Immature natural killer cell (primary cell): ENCODE measurements around the gene OR9A2. TPM values are rescaled to one million over a fixed set of nuclear protein-coding genes. Genes with fewer than 3 reads are reported as not detected.

Experiments
- DNase-seq, 3 donors: peaks; one replicate each; pipeline ENCODE4 v3.0.0; 2022; ENCODE audit warnings: mixed read lengths in 1 of 3
- H3K27ac Mint-ChIP-seq, 6 donors: one replicate each; pipeline ENCODE4 v1.8.0; 2020; ENCODE audit warnings: mixed read lengths in 6 of 6, mild to moderate bottlenecking in 5 of 6, inconsistent platforms in 4 of 6, moderate library complexity in 3 of 6
- H3K27me3 Mint-ChIP-seq, 3 donors: one replicate each; pipeline ENCODE4 v1.8.0; 2020 to 2021; ENCODE audit warnings: low read depth in 3 of 3, mild to moderate bottlenecking in 3 of 3, mixed read lengths in 3 of 3, moderate library complexity in 3 of 3, inconsistent platforms in 1 of 3
- H3K36me3 Mint-ChIP-seq, 3 donors: one replicate each; pipeline ENCODE4 v1.8.0; 2020; ENCODE audit warnings: mixed read lengths in 3 of 3, inconsistent platforms in 2 of 3, mild to moderate bottlenecking in 2 of 3
- H3K4me1 Mint-ChIP-seq, 2 donors: one replicate each; pipeline ENCODE4 v1.8.0; 2020; ENCODE audit warnings: inconsistent platforms in 2 of 2, mild to moderate bottlenecking in 2 of 2, mixed read lengths in 2 of 2, moderate library complexity in 1 of 2
- H3K4me3 Mint-ChIP-seq, 5 donors: one replicate each; pipeline ENCODE4 v1.8.0; 2020; ENCODE audit warnings: mild to moderate bottlenecking in 5 of 5, mixed read lengths in 5 of 5, inconsistent platforms in 3 of 5, moderate library complexity in 3 of 5
- H3K9me3 Mint-ChIP-seq, 6 donors: one replicate each; pipeline ENCODE4 v1.8.0; 2020; ENCODE audit warnings: mild to moderate bottlenecking in 6 of 6, mixed read lengths in 6 of 6, inconsistent platforms in 4 of 6, moderate library complexity in 3 of 6
- polyA plus RNA-seq, 3 donors: library from polyadenylated mRNA; unstranded; fragments of 300-500 nt; fragmentation: Illumina TruSeq; gene quantifications; one replicate each; pipeline ENCODE4 v1.2.3, GENCODE V29; 2021

OR9A2 gene, protein sequence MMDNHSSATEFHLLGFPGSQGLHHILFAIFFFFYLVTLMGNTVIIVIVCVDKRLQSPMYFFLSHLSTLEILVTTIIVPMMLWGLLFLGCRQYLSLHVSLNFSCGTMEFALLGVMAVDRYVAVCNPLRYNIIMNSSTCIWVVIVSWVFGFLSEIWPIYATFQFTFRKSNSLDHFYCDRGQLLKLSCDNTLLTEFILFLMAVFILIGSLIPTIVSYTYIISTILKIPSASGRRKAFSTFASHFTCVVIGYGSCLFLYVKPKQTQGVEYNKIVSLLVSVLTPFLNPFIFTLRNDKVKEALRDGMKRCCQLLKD
- not detected for polyA plus RNA-seq

DNA sequence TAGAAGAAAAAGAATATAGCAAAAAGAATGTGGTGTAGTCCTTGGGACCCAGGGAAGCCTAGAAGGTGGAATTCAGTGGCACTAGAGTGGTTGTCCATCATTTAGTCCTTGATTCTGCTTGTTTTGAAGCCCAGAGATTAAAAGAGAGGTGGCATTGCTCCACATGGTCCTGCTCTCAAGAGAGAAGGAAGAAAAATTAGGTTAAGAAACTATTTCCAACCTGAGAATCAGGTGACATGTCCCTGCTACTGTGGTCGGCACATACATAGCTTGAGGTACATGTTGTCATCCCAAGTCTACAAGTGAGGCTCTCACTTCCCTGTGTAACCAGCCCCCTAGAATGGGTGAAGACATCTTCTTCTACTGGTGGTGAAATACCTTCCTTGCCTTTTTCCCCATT lies at the start of gene OR9A2:
OR9A2 (minus strand) TSS at position 101 of the 400 bp plus-strand sequence; CDS start at position 101, 0 bp downstream.
- no peaks in the 10 kb centered on the region for H3K36me3 Mint-ChIP-seq
- H3K27me3 Mint-ChIP-seq: peaks cover 0 to 10% (median 8%) of the 10 kb centered on the region in 3 donors
- H3K4me1 Mint-ChIP-seq: peaks cover 0 to 1% of the 10 kb centered on the region in 2 donors
- no peak for DNase-seq
- peaks cover 0 to 3% (median 0%) of the 10 kb centered on the region in 6 donors for H3K9me3 Mint-ChIP-seq
- H3K4me3 Mint-ChIP-seq: no peak within 1 kb of the TSS
- H3K27ac Mint-ChIP-seq: no peak within 1 kb of the TSS

DNA sequence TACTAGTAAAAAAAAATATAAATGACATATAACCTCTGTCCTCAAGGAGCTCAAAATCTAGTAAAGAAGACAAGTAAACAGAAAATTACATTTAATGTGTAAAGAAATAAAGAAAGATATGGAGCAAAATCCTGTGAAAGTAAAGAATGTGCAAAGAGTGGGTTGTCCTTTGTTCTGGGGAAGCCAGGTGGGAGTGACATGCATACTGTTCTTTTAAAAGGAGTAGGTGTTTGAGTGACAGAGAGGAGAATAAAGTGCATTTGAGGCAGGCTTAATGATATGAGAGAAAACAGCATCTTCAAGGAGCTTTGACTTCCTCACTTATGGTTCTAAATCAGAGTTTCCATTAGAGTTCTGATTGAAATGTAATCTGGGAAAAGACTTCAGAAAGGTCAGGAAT lies 47.2 kb upstream of the OR9A2 start:
- H3K27ac Mint-ChIP-seq: no peak overlapping the region
- H3K9me3 Mint-ChIP-seq: peaks cover 0 to 7% (median 0%) of the 10 kb centered on the region in 6 donors
- no peak overlapping the region for H3K4me3 Mint-ChIP-seq
- H3K4me1 Mint-ChIP-seq: no peaks in the 10 kb centered on the region
- DNase-seq: no peak
- H3K36me3 Mint-ChIP-seq: no peaks in the 10 kb centered on the region
- peaks cover 0 to 15% (median 5%) of the 10 kb centered on the region in 3 donors for H3K27me3 Mint-ChIP-seq

DNA sequence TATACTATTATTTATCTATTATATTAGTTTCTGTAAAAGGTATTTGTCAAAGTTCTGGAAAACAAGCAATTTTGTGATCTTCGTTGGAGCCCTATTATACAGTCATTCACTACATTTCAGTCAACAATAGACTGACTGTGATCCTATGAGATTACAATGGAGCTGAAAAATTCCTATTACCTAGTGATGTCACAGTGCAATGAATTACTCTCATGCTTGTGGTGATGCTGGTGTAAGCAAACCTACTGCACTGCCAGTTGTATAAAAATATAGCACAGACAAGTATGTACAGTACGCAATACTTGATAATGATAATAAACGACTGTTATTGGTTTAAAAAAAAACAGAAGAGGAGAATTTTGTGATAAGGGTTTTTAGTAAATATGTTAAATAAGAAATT lies 46.6 kb upstream of the OR9A2 start:
- DNase-seq: no peak
- Mint-ChIP-seq H3K36me3 (no peaks in the 10 kb centered on the region), H3K27me3 (peaks cover 0 to 11% (median 5%) of the 10 kb centered on the region in 3 donors), H3K4me3 (no peak overlapping the region), H3K4me1 (no peaks in the 10 kb centered on the region), H3K9me3 (peaks cover 0 to 5% (median 0%) of the 10 kb centered on the region in 6 donors), H3K27ac (no peak overlapping the region)

DNA sequence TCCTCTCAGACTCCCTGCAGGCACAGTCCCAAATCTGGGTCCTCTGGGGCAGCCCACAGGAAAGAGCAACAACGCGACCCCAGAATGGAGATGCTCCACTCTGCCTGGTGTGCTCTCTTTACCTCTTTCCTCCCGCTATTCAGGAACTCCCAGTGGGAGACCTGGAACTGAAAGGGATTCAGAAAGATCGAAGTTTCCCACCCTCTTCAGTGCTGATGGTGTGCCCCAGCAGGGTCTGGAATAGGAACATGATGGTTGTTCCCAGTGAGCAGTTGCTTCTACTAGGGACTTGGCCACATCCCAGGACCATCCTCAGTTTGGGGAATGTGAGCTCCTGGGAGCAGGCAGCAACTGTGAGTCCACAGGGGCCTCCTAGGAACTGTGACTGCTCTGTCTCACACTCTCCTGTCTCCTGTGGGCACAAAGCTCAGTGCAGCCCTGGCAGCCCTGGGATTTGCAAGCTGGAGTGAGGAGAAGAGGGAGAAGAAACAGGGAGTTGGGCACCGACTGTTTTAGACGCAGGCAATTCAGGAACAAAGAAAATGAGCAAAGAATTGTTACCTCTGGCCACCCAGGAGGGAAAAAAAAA lies 43.1 kb upstream of the OR9A2 start:
- H3K27me3 Mint-ChIP-seq: peaks cover 0 to 6% (median 1%) of the 10 kb centered on the region in 3 donors
- DNase-seq: no peak
- no peaks in the 10 kb centered on the region for H3K9me3 Mint-ChIP-seq
- no peak overlapping the region for H3K27ac Mint-ChIP-seq
- no peak overlapping the region for H3K4me3 Mint-ChIP-seq
- no peaks in the 10 kb centered on the region for H3K4me1 Mint-ChIP-seq
- no peaks in the 10 kb centered on the region for H3K36me3 Mint-ChIP-seq

DNA sequence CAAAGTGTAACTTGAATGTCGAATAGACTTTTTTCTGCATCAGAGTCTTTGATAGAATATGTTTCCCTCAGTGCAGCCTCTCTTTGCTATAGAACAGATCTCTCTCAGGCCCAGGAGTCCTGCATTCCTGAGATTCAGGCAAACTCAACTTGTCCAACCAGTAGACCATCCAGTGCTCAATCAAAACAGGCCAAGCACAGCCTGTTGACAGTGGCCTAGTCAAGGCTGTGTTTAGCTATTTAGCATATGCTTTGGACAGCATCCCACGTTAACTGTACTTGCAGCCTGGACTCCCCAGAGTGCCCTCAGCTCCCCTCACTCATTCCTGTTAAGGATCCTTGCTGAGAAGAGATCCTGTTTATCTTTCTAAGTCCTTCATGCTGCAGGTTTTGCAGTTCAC lies 41.5 kb upstream of the OR9A2 start:
- no peak for DNase-seq
- Mint-ChIP-seq H3K9me3 (no peaks in the 10 kb centered on the region), H3K4me1 (no peaks in the 10 kb centered on the region), H3K27me3 (peaks cover 1 to 4% (median 3%) of the 10 kb centered on the region in 3 donors), H3K27ac (no peak overlapping the region), H3K4me3 (no peak overlapping the region), H3K36me3 (no peaks in the 10 kb centered on the region)

DNA sequence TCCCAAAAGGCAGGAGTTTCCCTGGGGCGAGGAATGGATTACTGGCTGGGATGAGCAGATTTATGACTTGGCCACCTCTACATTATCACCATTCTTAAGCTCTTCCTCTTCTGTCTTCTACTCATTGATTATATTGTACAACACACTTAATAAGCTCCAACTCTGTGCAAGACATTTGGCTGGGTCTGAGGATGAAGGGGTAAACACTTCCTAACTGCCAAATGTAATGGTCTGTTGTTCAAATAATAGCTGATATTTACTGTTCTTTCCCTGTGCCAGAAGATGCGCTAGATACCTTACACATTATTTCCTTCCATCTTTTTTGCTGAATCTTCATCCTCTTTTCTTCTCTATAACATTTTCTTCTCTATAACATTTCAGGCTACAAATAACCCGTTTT lies 36.8 kb upstream of the OR9A2 start:
- peaks cover 2 to 8% (median 3%) of the 10 kb centered on the region in 3 donors for H3K27me3 Mint-ChIP-seq
- H3K4me3 Mint-ChIP-seq: no peak overlapping the region

DNA sequence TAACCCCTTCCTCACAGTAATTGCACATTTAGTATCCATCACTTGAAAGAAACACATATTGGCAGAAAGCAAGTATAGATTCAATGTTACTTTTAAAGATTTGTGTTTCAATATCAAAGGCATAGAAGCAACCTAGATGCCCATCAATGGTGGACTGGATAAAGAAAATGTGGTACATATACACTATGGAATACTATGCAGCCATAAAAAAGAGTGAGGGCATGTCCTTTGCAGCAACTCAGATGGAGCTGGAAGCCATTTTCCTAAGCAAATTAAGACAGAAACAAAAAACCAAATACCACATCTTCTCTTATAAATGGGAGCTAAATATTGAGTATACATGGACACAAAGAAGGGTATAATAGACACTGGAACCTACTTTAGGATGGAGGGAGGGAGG lies 28.8 kb upstream of the OR9A2 start:
- H3K27me3 Mint-ChIP-seq: peaks cover 2 to 5% (median 3%) of the 10 kb centered on the region in 3 donors
- H3K4me3 Mint-ChIP-seq: no peak overlapping the region
- no peaks in the 10 kb centered on the region for H3K36me3 Mint-ChIP-seq
- no peaks in the 10 kb centered on the region for H3K9me3 Mint-ChIP-seq
- no peak overlapping the region for H3K27ac Mint-ChIP-seq
- no peaks in the 10 kb centered on the region for H3K4me1 Mint-ChIP-seq
- DNase-seq: no peak

More for the DNA sequence above, 36.8 kb upstream of the OR9A2 start:
- no peak overlapping the region for H3K27ac Mint-ChIP-seq
- DNase-seq: no peak
- no peaks in the 10 kb centered on the region for H3K4me1 Mint-ChIP-seq
- H3K9me3 Mint-ChIP-seq: peaks cover 0 to 2% (median 0%) of the 10 kb centered on the region in 6 donors
- no peaks in the 10 kb centered on the region for H3K36me3 Mint-ChIP-seq

DNA sequence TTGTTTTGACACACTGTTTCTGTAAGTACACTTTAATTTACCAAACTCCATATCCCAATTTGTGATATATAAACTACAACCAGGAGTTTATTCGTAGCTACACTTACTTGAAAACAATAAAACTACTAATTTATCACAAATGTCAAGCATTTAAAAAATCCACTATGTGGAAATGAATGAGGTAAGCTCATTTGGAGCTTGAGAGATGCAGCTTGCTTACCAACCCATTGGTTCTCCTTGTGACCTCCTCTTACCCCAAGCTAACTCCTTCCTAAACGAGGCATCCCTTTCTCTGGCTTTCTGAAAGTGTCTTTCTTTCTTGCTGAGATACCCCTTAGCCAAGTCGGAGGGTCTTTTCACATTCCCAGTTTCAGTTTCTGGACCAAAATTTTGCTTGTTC lies 27.7 kb upstream of the OR9A2 start:
- Mint-ChIP-seq H3K27ac (no peak overlapping the region), H3K4me1 (no peaks in the 10 kb centered on the region), H3K4me3 (no peak overlapping the region), H3K27me3 (peaks cover 3 to 5% (median 4%) of the 10 kb centered on the region in 3 donors), H3K36me3 (no peaks in the 10 kb centered on the region), H3K9me3 (no peaks in the 10 kb centered on the region)
- no peak for DNase-seq

DNA sequence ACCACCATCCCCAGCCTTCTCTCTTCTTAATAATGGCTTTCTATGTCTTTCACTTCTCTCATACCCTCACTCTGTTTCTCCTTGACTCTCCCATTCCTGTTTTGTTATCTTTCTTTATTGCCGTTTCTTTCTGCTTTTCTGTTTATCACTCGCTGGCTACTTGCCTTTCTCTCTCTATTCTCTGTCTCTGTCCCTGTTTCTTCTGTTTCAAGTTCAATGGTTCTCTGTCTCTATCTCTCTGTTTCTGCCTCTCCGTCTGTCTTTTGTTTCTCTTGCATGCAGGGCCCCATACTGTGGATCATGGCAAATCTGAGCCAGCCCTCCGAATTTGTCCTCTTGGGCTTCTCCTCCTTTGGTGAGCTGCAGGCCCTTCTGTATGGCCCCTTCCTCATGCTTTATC lies 25.1 kb upstream of the OR9A2 start, which contains the start of gene OR6V1:
OR6V1 (plus strand) TSS at position 301 of the 400 bp plus-strand sequence; CDS start at position 301, 0 bp downstream.
- no peaks in the 10 kb centered on the region for H3K36me3 Mint-ChIP-seq
- H3K27me3 Mint-ChIP-seq: peaks cover 3 to 9% (median 4%) of the 10 kb centered on the region in 3 donors
- no peak within 1 kb of the TSS for H3K27ac Mint-ChIP-seq
- H3K4me3 Mint-ChIP-seq: no peak within 1 kb of the TSS
- H3K9me3 Mint-ChIP-seq: no peaks in the 10 kb centered on the region
- no peaks in the 10 kb centered on the region for H3K4me1 Mint-ChIP-seq
- no peak for DNase-seq

DNA sequence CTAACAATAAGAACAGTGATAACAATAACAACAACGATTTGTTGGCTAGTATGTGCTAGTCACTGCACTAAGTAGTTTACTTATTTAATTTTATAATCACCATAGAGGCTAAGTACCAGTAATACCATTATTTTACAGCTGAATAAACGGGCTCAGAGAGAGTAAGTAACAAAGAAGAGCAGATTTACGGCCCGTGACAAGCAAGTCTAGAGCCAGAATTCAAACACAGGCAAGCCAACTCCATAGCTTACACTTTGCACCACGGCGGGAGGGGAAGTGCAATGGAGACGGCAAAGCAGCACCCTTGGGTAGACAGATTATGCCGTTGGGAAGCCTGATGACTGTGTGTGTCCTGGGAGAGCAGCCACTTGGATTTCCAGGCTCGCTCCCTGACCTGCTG lies 24.0 kb upstream of the OR9A2 start:
- Mint-ChIP-seq H3K4me3 (no peak overlapping the region), H3K4me1 (no peaks in the 10 kb centered on the region), H3K27me3 (peaks cover 3 to 8% (median 4%) of the 10 kb centered on the region in 3 donors), H3K27ac (no peak overlapping the region), H3K36me3 (no peaks in the 10 kb centered on the region), H3K9me3 (no peaks in the 10 kb centered on the region)
- DNase-seq: no peak

DNA sequence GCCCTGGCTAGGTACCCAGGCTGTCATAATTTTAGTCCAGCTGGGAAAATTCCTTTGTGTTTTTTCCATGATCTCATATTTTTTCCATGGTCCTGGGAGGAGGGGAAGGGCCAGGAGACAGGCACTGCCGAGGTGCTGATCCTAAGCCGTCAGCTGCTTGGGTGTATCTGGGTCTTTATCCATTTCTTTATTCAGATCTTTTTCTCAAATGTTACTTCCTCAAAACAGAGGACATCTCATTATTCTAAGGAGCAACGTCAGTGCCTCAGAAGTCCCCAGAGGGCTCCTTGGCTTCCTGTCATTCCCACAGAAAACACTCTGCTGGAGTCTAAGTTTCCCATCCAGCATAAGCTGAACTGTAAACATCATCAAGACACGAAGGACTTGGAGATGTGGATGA lies 22.4 kb upstream of the OR9A2 start:
- no peak for DNase-seq
- no peak overlapping the region for H3K4me3 Mint-ChIP-seq
- no peaks in the 10 kb centered on the region for H3K9me3 Mint-ChIP-seq
- H3K36me3 Mint-ChIP-seq: no peaks in the 10 kb centered on the region
- H3K27ac Mint-ChIP-seq: no peak overlapping the region
- peaks cover 3 to 8% (median 4%) of the 10 kb centered on the region in 3 donors for H3K27me3 Mint-ChIP-seq
- no peaks in the 10 kb centered on the region for H3K4me1 Mint-ChIP-seq

DNA sequence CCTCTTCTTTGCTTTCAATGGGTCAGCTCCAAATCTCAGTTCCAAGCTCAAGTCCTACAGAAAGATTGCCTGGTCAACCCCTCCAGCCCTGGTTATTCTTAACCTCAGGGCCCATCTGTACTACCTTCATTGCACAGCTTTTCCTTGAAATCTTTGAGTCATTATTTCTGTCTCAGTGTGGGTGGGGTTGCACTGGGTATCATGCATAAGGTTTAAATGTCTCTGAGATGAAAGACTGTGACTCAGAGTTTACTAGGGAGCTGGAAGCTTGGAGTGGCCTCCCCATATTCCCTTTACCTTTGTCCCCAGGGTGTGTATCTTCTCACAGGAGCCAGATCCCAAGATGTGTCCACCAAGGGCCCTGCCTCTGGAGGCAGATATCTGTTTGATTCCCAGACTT lies 21.9 kb upstream of the OR9A2 start:
- Mint-ChIP-seq H3K27ac (no peak overlapping the region), H3K4me3 (no peak overlapping the region), H3K27me3 (peaks cover 3 to 8% (median 4%) of the 10 kb centered on the region in 3 donors), H3K9me3 (no peaks in the 10 kb centered on the region), H3K4me1 (no peaks in the 10 kb centered on the region), H3K36me3 (no peaks in the 10 kb centered on the region)
- DNase-seq: no peak

DNA sequence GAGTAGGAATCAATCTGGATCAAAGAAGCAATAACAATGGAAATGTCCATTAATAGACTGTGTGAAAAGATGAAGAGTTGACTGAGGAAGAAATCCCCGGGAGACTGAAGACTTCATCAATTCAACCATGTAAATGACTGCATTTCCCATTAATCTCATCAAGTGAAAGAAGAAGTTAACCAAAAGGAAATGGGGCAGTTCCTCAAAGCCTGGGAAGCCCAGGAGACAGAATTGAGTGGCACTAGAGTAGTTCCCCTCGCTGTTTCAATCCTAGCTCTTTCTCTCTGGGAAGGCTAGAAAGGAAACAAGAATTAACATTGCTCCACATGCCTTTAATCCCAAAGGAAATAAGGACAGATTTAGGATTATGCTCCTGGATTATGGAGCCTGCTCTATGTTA lies 20.4 kb upstream of the OR9A2 start:
- Mint-ChIP-seq H3K4me1 (no peaks in the 10 kb centered on the region), H3K4me3 (no peak overlapping the region), H3K27ac (no peak overlapping the region), H3K27me3 (peaks cover 3 to 9% (median 4%) of the 10 kb centered on the region in 3 donors), H3K36me3 (no peaks in the 10 kb centered on the region), H3K9me3 (no peaks in the 10 kb centered on the region)
- no peak for DNase-seq

DNA sequence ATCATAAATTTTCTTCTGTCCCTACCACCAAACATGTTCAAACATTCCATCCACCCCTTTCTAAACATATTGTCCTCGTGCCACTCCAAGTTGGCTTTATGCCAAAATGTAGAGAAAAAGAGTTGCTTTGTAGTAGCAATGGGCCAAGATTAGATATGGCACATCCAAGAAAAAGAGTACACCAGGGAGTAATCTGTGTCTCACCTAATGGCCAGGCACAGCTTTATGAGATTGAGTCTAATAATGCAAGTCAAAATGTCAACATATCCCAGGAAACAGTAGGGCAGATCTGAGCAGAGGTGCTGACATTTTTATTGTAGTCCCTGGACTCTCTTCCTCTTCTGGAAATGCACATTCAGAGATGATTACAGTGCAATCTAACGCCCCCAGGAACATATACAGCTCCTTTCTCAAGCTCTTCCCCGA lies 19.5 kb upstream of the OR9A2 start:
- DNase-seq: no peak
- no peaks in the 10 kb centered on the region for H3K9me3 Mint-ChIP-seq
- no peak overlapping the region for H3K4me3 Mint-ChIP-seq
- no peaks in the 10 kb centered on the region for H3K36me3 Mint-ChIP-seq
- no peak overlapping the region for H3K27ac Mint-ChIP-seq
- H3K4me1 Mint-ChIP-seq: no peaks in the 10 kb centered on the region
- peaks cover 2 to 5% (median 2%) of the 10 kb centered on the region in 3 donors for H3K27me3 Mint-ChIP-seq
